Stimulated activated CD8-positive, alpha-beta memory T cell treated with anti-CD3 and anti-CD28 coated beads, Interleukin-2, amount 100 ng/mL, for 48 hours (primary cell): ENCODE data around the gene ROM1.
"Not testable (repeated sequence)": the region's sequence is repeated elsewhere in the genome, so short reads cannot be mapped to it uniquely, and the experiment has no call there.

Source experiments
- DNase-seq, 2 donors: peaks; one replicate each; pipeline ENCODE4 v3.0.0-alpha.2; 2020; ENCODE audit warnings: low read depth in 2 of 2

Gene ROM1

GRCh38 chr11:62649486-62649885 lies 36.4 kb downstream of the ROM1 start:
- no peak for DNase-seq

DNA sequence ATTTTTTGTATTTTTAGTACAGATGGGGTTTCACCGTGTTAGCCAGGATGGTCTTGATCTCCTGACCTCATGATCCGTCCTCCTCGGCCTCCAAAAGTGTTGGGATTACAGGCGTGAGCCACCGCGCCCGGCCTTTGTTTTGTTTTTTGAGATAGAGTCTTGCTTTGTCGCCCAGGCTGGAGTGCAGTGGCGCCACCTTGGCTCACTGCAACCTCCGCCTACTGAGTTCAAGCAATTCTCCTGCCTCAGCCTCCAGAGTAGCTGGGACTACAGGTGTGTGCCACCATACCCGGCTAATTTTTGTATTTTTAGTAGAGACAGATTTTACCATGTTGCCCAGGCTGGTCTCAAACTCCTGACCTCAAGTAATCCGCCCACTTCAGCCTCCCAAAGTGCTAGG lies 37.2 kb downstream of the ROM1 start:
- not testable (repeated sequence) for DNase-seq

- no peak for DNase-seq
These were observed 39.3 kb downstream of the ROM1 start for GRCh38 chr11:62652161-62653006.

GRCh38 chr11:62654297-62654696 lies 41.2 kb downstream of the ROM1 start:
- no peak for DNase-seq

- no peak for DNase-seq
These were observed 43.9 kb downstream of the ROM1 start for GRCh38 chr11:62656796-62657429.

DNA sequence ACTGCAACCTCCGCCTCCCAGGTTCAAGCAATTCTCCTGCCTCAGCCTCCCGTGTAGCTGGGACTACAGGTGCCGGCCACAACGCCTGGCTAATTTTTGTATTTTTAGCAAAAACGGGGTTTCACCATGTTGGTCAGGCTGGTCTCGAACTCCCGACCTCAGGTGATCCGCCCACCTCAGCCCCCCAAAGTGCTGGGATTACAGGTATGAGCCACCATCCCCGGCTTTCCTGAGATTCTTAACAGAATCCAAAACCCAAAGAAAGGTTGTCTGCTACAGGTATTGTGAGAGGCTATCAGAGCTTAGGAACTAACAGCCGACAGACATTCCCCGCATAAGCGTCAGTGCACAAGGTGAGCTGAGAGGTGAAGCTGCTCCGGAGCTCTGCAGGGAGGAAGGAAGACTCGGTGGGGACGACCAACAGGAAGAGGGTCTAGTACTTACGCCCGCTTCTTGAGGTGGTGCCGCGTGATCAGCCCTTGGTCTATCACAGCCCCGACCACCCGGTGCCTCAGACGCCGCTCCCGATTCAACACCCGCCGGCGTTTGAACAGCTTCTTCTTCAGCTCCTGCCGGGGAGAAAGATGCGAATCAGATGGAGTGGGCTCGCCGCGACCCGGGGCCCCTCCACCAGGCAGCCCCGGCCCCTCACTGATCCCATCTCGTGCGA lies 51.5 kb downstream of the ROM1 start:
- peak in 1 of 2 donors; percentile 46 for DNase-seq
